Measurements from ENCODE around the gene GDF9.

The GDF9 gene

DNA sequence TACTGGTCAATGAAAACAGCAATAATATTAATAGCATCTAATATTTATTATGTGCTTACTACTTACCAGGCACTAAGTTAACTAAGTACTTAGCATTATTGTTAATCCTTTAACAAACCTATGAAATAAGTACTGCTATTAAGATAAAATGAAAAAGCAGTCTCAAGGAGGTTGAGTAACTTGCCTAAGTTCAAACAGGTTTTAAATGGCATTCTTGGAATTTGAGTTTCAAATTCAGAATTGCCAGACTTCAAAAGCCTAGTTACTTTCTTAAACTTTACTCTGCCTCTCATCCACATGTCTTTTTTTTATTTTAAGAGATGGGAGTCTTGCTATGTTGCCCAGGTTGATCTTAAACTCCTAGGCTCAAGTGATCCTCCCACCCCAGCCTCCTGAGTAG, 23.2 kb upstream of the GDF9 start:
- no peaks in the 10 kb centered on the region for H3K9me3 Mint-ChIP-seq
- H3K4me1 Mint-ChIP-seq: no peaks in the 10 kb centered on the region
- TF ChIP-seq, protein P1, sequence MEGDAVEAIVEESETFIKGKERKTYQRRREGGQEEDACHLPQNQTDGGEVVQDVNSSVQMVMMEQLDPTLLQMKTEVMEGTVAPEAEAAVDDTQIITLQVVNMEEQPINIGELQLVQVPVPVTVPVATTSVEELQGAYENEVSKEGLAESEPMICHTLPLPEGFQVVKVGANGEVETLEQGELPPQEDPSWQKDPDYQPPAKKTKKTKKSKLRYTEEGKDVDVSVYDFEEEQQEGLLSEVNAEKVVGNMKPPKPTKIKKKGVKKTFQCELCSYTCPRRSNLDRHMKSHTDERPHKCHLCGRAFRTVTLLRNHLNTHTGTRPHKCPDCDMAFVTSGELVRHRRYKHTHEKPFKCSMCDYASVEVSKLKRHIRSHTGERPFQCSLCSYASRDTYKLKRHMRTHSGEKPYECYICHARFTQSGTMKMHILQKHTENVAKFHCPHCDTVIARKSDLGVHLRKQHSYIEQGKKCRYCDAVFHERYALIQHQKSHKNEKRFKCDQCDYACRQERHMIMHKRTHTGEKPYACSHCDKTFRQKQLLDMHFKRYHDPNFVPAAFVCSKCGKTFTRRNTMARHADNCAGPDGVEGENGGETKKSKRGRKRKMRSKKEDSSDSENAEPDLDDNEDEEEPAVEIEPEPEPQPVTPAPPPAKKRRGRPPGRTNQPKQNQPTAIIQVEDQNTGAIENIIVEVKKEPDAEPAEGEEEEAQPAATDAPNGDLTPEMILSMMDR (IDR thresholded peaks at IDR 0.05; ENCODE audit: unreplicated experiment in 3 of 3): no peak

DNA sequence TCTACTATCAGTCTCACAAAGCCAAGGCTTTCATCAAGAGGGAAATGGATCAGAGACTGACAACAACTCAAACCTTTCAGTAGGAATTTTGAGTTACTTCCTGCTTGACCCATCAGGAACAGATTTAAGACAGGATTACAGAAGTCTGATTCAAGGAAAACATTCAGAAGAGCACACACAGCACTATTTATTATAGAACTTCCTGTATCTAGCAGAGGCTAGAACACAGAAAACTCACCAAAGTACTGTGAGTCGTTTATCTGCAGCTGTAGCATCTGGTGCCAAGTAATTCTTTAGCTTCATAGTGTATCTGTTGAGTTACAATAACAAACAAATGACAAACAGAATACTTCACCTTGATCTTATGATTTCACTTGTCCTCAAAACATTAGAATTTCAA, 21.0 kb upstream of the GDF9 start:
- peaks cover 79% of the 10 kb centered on the region for H3K36me3 Mint-ChIP-seq (ENCODE audit: low read depth)
- H3K27ac Mint-ChIP-seq: no peak overlapping the region
- no peaks in the 10 kb centered on the region for H3K9me3 Mint-ChIP-seq
- no peaks in the 10 kb centered on the region for H3K4me1 Mint-ChIP-seq
- no peak overlapping the region for H3K4me3 Mint-ChIP-seq
- TF ChIP-seq, protein P1 (IDR thresholded peaks at IDR 0.05; ENCODE audit: unreplicated experiment in 3 of 3): no peak
- no peaks in the 10 kb centered on the region for H3K27me3 Mint-ChIP-seq (ENCODE audit: low read depth)

More for the DNA sequence above, 23.2 kb upstream of the GDF9 start:
- Mint-ChIP-seq H3K4me3 (no peak overlapping the region), H3K36me3 (ENCODE audit: low read depth) (peaks cover 80% of the 10 kb centered on the region), H3K27me3 (ENCODE audit: low read depth) (no peaks in the 10 kb centered on the region), H3K27ac (no peak overlapping the region)

DNA sequence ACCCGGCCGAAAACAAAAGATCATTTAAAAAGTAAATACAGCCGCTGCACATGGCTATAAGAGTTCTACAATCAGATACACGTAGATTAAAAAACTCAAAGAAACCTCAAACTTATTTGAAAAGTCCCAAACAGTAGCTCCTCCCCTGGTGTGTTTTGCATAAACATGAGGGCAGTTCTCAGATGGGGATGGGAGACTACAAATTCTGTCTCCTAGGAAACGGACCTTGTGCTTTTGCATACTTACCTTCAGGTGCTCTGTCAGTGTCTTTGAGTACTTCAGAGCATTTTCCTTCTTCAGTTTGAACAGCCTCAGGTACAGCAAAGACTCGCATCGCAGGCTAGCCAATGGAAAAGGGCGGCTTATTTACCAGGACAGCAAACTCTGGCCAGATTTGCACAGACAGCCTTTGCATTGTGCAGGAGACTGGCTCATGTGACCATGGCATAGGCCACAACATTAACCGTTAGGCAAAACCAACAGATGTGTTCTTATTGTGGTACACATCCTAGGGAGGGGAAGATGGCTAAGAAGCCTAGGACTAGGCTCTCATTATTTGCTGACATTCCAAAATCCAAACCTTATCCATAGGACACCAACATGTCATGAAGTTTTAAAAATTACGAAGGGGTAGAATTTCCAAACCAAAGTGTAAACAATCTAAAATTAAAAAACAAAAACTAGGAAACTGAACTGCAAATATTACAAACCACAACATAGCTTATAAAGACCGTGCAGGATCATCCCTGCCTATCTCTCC, 20.0 kb upstream of the GDF9 start:
- no peaks in the 10 kb centered on the region for H3K27me3 Mint-ChIP-seq (ENCODE audit: low read depth)
- H3K27ac Mint-ChIP-seq: no peak overlapping the region
- H3K4me1 Mint-ChIP-seq: no peaks in the 10 kb centered on the region
- no peaks in the 10 kb centered on the region for H3K9me3 Mint-ChIP-seq
- no peak overlapping the region for H3K4me3 Mint-ChIP-seq
- peaks cover 78% of the 10 kb centered on the region for H3K36me3 Mint-ChIP-seq (ENCODE audit: low read depth)
- TF ChIP-seq, protein P1 (IDR thresholded peaks at IDR 0.05; ENCODE audit: unreplicated experiment in 3 of 3): no peak

DNA sequence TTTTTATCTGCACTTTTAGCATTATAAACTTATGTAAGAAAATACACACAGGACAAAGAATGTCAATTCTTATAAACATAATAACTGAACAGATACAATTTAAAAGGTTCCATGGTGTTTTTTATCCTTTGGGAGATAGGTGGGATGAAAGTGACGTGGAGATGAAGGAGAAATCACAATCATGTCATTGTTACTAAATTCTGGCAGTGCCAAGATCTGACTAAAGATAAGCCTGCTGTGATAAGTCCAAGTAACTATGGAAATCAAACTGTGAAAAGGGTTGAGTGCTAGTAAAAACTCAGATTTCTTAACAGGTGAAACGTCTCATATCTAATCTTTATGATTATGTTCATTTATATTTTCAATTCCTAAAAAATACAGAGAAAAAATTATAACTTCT, 18.3 kb upstream of the GDF9 start:
- no peak overlapping the region for H3K27ac Mint-ChIP-seq
- peaks cover 79% of the 10 kb centered on the region for H3K36me3 Mint-ChIP-seq (ENCODE audit: low read depth)
- H3K4me3 Mint-ChIP-seq: no peak overlapping the region
- no peaks in the 10 kb centered on the region for H3K9me3 Mint-ChIP-seq
- no peaks in the 10 kb centered on the region for H3K4me1 Mint-ChIP-seq
- TF ChIP-seq, protein P1 (IDR thresholded peaks at IDR 0.05; ENCODE audit: unreplicated experiment in 3 of 3): no peak
- no peaks in the 10 kb centered on the region for H3K27me3 Mint-ChIP-seq (ENCODE audit: low read depth)

DNA sequence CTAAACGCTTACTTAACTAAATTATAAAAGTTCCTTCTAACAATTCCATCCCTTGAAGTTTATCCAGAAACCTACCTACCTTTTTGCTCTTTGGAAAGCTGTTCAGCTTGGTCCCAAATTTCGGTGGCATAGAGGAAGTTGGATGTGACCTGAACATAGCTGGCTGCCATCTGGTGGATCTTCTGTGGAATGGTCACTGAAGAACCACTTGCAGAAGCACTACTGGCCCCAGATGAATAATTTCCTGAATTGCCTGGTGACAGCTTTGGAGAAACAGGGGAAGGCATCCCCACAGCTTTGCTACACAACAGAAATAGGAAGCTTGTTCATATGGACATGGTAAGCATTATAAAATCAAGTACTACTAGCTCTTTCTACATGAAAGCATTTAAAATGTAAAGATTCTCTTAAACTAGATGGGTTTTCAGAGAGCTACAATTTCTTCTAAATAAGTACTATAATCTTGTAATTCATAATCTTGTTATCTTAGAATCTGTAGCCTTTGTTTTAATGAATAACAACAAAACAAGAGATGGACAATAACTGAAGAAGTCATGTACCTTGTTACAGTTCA, 17.1 kb upstream of the GDF9 start:
- TF ChIP-seq, protein P1 (IDR thresholded peaks at IDR 0.05; ENCODE audit: unreplicated experiment in 3 of 3): peak; percentile 59 to 72 (median 63)
- H3K36me3 Mint-ChIP-seq (ENCODE audit: low read depth): peaks cover 85% of the 10 kb centered on the region
- H3K27me3 Mint-ChIP-seq (ENCODE audit: low read depth): no peaks in the 10 kb centered on the region
- H3K27ac Mint-ChIP-seq: peak overlapping the region in 1 of 3 experiments; percentile 27
- H3K4me3 Mint-ChIP-seq: no peak overlapping the region
- no peaks in the 10 kb centered on the region for H3K9me3 Mint-ChIP-seq
- H3K4me1 Mint-ChIP-seq: peaks cover 2% of the 10 kb centered on the region

DNA sequence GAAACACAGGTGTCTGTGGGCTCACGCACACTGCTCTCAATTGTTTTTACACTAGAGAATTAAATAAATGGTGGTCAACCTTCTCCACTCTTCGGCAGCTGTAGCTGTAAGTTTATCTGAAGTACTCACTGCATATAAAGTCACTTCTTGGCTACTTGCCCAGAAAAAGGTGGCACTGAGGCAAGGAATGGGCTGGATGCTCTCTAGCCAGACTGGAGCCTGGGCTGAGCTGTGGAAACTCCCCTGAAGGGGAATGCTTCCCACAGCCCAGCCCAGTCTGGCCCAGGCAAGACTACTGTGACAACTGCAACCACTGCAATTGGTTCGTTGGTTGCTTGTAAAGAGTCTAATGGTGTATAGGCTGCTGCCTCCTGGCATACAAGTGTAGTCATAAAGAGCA, 11.7 kb upstream of the GDF9 start:
- Mint-ChIP-seq H3K4me3 (no peak overlapping the region), H3K27me3 (ENCODE audit: low read depth) (no peaks in the 10 kb centered on the region), H3K36me3 (ENCODE audit: low read depth) (peaks cover 67% of the 10 kb centered on the region), H3K4me1 (peaks cover 28% of the 10 kb centered on the region), H3K9me3 (no peaks in the 10 kb centered on the region), H3K27ac (peak overlapping the region; percentile 44 to 74 (median 50))
- TF ChIP-seq, protein P1 (IDR thresholded peaks at IDR 0.05; ENCODE audit: unreplicated experiment in 3 of 3): no peak

Data from nephron (organoid).